Measurements from ENCODE around the gene MARCHF10.

DNA sequence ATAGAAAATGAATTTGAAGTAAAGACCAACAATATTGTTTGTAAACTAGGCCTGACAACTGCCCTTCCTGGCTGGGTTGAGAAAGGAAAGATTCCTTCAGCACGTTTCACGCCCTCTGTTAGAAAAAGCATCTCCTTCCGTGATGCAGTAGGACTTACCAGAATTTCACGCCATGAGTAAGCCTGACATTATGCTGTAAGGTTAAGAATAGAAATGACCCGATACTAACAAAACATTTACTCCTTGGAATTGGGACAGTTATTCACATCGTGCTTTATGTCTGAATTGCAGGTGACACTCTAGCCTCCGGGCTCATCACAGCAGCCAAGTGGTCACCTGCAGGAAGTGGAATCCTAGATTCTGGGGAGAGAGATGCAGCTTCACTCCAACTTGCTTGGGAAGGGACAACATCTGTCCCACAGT lies 17.5 kb downstream of the MARCHF10 start:
- TF ChIP-seq, protein P1, sequence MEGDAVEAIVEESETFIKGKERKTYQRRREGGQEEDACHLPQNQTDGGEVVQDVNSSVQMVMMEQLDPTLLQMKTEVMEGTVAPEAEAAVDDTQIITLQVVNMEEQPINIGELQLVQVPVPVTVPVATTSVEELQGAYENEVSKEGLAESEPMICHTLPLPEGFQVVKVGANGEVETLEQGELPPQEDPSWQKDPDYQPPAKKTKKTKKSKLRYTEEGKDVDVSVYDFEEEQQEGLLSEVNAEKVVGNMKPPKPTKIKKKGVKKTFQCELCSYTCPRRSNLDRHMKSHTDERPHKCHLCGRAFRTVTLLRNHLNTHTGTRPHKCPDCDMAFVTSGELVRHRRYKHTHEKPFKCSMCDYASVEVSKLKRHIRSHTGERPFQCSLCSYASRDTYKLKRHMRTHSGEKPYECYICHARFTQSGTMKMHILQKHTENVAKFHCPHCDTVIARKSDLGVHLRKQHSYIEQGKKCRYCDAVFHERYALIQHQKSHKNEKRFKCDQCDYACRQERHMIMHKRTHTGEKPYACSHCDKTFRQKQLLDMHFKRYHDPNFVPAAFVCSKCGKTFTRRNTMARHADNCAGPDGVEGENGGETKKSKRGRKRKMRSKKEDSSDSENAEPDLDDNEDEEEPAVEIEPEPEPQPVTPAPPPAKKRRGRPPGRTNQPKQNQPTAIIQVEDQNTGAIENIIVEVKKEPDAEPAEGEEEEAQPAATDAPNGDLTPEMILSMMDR (conservative IDR thresholded peaks at IDR 0.05; ENCODE audit: low read depth, low read length), result no peak
- TF ChIP-seq NFE2L2 (IDR thresholded peaks at IDR 0.05; ENCODE audit: low read depth, low read length), result no peak
- TF ChIP-seq POLR2A (IDR thresholded peaks at IDR 0.05; ENCODE audit: low read depth, low read length), result no peak; the same call in none of the 2 replicates
- TF ChIP-seq, protein P2, sequence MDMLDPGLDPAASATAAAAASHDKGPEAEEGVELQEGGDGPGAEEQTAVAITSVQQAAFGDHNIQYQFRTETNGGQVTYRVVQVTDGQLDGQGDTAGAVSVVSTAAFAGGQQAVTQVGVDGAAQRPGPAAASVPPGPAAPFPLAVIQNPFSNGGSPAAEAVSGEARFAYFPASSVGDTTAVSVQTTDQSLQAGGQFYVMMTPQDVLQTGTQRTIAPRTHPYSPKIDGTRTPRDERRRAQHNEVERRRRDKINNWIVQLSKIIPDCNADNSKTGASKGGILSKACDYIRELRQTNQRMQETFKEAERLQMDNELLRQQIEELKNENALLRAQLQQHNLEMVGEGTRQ (IDR thresholded peaks at IDR 0.05; ENCODE audit: low read depth, low read length), result no peak

Measured in IMR-90 (cell line).